DND-41 (cell line): ENCODE data around the gene PTPRN2.

Source experiments
- ATAC-seq: fragments of 200-7000 bp; cut with Tn5 transposase; 3 replicates; pipeline ENCODE4 v1.9.1; 2021; ENCODE audit warnings: low read depth; ENCODE audit not compliant: insufficient read depth
- DNase-seq: peaks from one replicate; pipeline ENCODE4 v3.0.0-alpha.2; 2020
- H2AFZ ChIP-seq: 2 replicates; pipeline ENCODE4 v1.6.0; 2012; ENCODE audit warnings: low read depth, low read length
- H3K27ac ChIP-seq: 2 replicates; pipeline ENCODE4 v1.5.1; 2012; ENCODE audit warnings: low read length, inconsistent platforms
- H3K27me3 ChIP-seq: fragments of 200-600 bp; sonication (generic); 2 replicates; pipeline ENCODE4 v1.6.0; 2012; ENCODE audit warnings: low read length, mild to moderate bottlenecking, inconsistent platforms; ENCODE audit not compliant: insufficient read depth, poor library complexity
- H3K36me3 ChIP-seq: 2 replicates; pipeline ENCODE4 v1.5.1; 2012; ENCODE audit warnings: low read length, inconsistent platforms; ENCODE audit not compliant: insufficient read depth
- H3K4me1 ChIP-seq: 2 replicates; pipeline ENCODE4 v1.5.1; 2012; ENCODE audit warnings: mild to moderate bottlenecking, low read length; ENCODE audit not compliant: insufficient read depth
- H3K4me2 ChIP-seq: 2 replicates; pipeline ENCODE4 v1.6.0; 2012; ENCODE audit warnings: mild to moderate bottlenecking, moderate library complexity, low read length, inconsistent platforms; ENCODE audit not compliant: insufficient read depth
- H3K4me3 ChIP-seq, 2 experiments: fragments of 200-600 bp in 1 of 2; shearing (Covaris generic) in 1 of 2; 2 replicates each; pipeline ENCODE4 v1.5.1; 2012 to 2016; ENCODE audit warnings: inconsistent platforms in 2 of 2, low read length in 2 of 2, mild to moderate bottlenecking in 2 of 2, low read depth in 1 of 2, moderate library complexity in 1 of 2
- H3K79me2 ChIP-seq: 2 replicates; pipeline ENCODE4 v1.6.0; 2012; ENCODE audit warnings: low read length, inconsistent platforms; ENCODE audit not compliant: insufficient read depth
- H3K9ac ChIP-seq: 2 replicates; pipeline ENCODE4 v1.6.0; 2012; ENCODE audit warnings: low read depth, mild to moderate bottlenecking, inconsistent platforms, low read length, moderate library complexity
- H3K9me3 ChIP-seq: 2 replicates; pipeline ENCODE4 v1.5.1; 2012; ENCODE audit warnings: low read length, moderate library complexity, mild to moderate bottlenecking, inconsistent platforms; ENCODE audit not compliant: insufficient read depth, severe bottlenecking
- H4K20me1 ChIP-seq: 2 replicates; pipeline ENCODE4 v1.6.0; 2012; ENCODE audit warnings: low read length; ENCODE audit not compliant: insufficient read depth
- CTCF ChIP-seq: IDR thresholded peaks from 2 replicates; pipeline ENCODE4 v1.5.1; 2012; ENCODE audit warnings: borderline replicate concordance, low read length, moderate library complexity, mild to moderate bottlenecking; ENCODE audit not compliant: poor library complexity, severe bottlenecking; ENCODE audit errors: extremely low read depth
- EZH2 ChIP-seq: IDR thresholded peaks from 3 replicates; pipeline ENCODE4 v1.6.1; 2012; ENCODE audit warnings: borderline replicate concordance, low read depth, mild to moderate bottlenecking, moderate library complexity, low read length, inconsistent platforms; ENCODE audit not compliant: severe bottlenecking

PTPRN2 gene

GRCh38 chr7:158557441-158557755 is 30.2 kb downstream of the PTPRN2 start:
- Histone ChIP-seq H3K36me3 (no peaks in the 10 kb centered on the region), H3K4me3 (no peak overlapping the region), H3K27ac (no peak overlapping the region), H3K79me2 (no peaks in the 10 kb centered on the region), H3K9me3 (no peaks in the 10 kb centered on the region), H3K27me3 (peaks cover 10% of the 10 kb centered on the region), H2AFZ (no peak overlapping the region), H4K20me1 (no peaks in the 10 kb centered on the region), H3K9ac (no peak overlapping the region), H3K4me2 (no peak overlapping the region), H3K4me1 (no peaks in the 10 kb centered on the region)
- DNase-seq (no peak), ATAC-seq (no peak)
- no peak for TF ChIP-seq EZH2
- no peak for TF ChIP-seq CTCF

GRCh38 chr7:158556721-158557440 is 30.7 kb downstream of the PTPRN2 start:
- H3K9me3 ChIP-seq = no peaks in the 10 kb centered on the region
- no peaks in the 10 kb centered on the region for H3K79me2 ChIP-seq
- DNase-seq (no peak), ATAC-seq (no peak)
- H3K4me1 ChIP-seq = no peaks in the 10 kb centered on the region
- no peak overlapping the region for H2AFZ ChIP-seq
- no peak overlapping the region for H3K4me2 ChIP-seq
- no peaks in the 10 kb centered on the region for H3K36me3 ChIP-seq
- H3K27ac ChIP-seq = no peak overlapping the region
- no peak for TF ChIP-seq CTCF
- no peak overlapping the region for H3K4me3 ChIP-seq
- H3K9ac ChIP-seq = no peak overlapping the region
- no peaks in the 10 kb centered on the region for H4K20me1 ChIP-seq
- peaks cover 5% of the 10 kb centered on the region for H3K27me3 ChIP-seq

- ATAC-seq = no peak
Measured at GRCh38 chr7:158555034-158555520, 32.5 kb downstream of the PTPRN2 start.

More at GRCh38 chr7:158555034-158555520, 32.5 kb downstream of the PTPRN2 start:
- no peak overlapping the region for H3K27ac ChIP-seq
- no peaks in the 10 kb centered on the region; the same call in 1 of the 2 replicates for H4K20me1 ChIP-seq
- no peaks in the 10 kb centered on the region for H3K36me3 ChIP-seq
- no peak overlapping the region for H3K4me2 ChIP-seq
- TF ChIP-seq EZH2 = no peak
- TF ChIP-seq CTCF = no peak
- no peaks in the 10 kb centered on the region for H3K9me3 ChIP-seq
- no peak overlapping the region for H3K4me3 ChIP-seq
- H3K79me2 ChIP-seq = no peaks in the 10 kb centered on the region
- H2AFZ ChIP-seq = no peak overlapping the region
- H3K4me1 ChIP-seq = no peaks in the 10 kb centered on the region
- no peak for DNase-seq
- H3K27me3 ChIP-seq = peaks cover 4% of the 10 kb centered on the region
- H3K9ac ChIP-seq = no peak overlapping the region
